SIG-M5 treated with dmso at 0.1 percent for 504 hours (cell line): ENCODE results near the gene PLA2G12B.
"Not testable (repeated sequence)": the region's sequence is repeated elsewhere in the genome, so short reads cannot be mapped to it uniquely, and the experiment has no call there.

ENCODE experiments used
- DNase-seq: peaks from one replicate; lab custom pipeline; 2025; ENCODE audit not compliant: unreplicated experiment; lab: John Stamatoyannopoulos, UW

Gene PLA2G12B

GRCh38 chr10:72943498-72944234, 10.9 kb downstream of the PLA2G12B start:
- no peak for DNase-seq

GRCh38 chr10:72935361-72935760, 19.2 kb downstream of the PLA2G12B start:
- no peak for DNase-seq

GRCh38 chr10:72932259-72933015, 22.2 kb downstream of the PLA2G12B start:
- DNase-seq: no peak

- no peak for DNase-seq
Observed at GRCh38 chr10:72930276-72930675, 24.3 kb downstream of the PLA2G12B start.

GRCh38 chr10:72928798-72929197, 25.8 kb downstream of the PLA2G12B start:
- no peak for DNase-seq

GRCh38 chr10:72927485-72927884, 27.1 kb downstream of the PLA2G12B start:
- no peak for DNase-seq

GRCh38 chr10:72925951-72926465, 28.6 kb downstream of the PLA2G12B start:
- no peak for DNase-seq

GRCh38 chr10:72924351-72924750, 30.3 kb downstream of the PLA2G12B start:
- no peak for DNase-seq

GRCh38 chr10:72921147-72921683, 33.4 kb downstream of the PLA2G12B start:
- DNase-seq: not testable (repeated sequence)

GRCh38 chr10:72918352-72918751, 36.3 kb downstream of the PLA2G12B start:
- DNase-seq: no peak

GRCh38 chr10:72917803-72918332, 36.7 kb downstream of the PLA2G12B start:
- not testable (repeated sequence) for DNase-seq

- not testable (repeated sequence) for DNase-seq
Observed at GRCh38 chr10:72917201-72917600, 37.4 kb downstream of the PLA2G12B start.

- DNase-seq: no peak
Observed at GRCh38 chr10:72913287-72913686, 41.3 kb downstream of the PLA2G12B start.

- no peak for DNase-seq
Observed at GRCh38 chr10:72912736-72913135, 41.9 kb downstream of the PLA2G12B start.

- no peak for DNase-seq
Observed at GRCh38 chr10:72911758-72912157, 42.8 kb downstream of the PLA2G12B start.

- no peak for DNase-seq
Observed at GRCh38 chr10:72910705-72911104, 43.9 kb downstream of the PLA2G12B start.

- no peak for DNase-seq
Observed at GRCh38 chr10:72906446-72906845, 48.2 kb downstream of the PLA2G12B start.

GRCh38 chr10:72904806-72905205, 49.8 kb downstream of the PLA2G12B start:
- no peak for DNase-seq

- DNase-seq: not testable (repeated sequence)
Observed at GRCh38 chr10:72903941-72904446, 50.6 kb downstream of the PLA2G12B start.

- no peak for DNase-seq
Observed at GRCh38 chr10:72899545-72899944, 55.1 kb downstream of the PLA2G12B start.

GRCh38 chr10:72898616-72899015, 56.0 kb downstream of the PLA2G12B start:
- DNase-seq: no peak
